CD1c-positive myeloid dendritic cell (primary cell): ENCODE data around the gene TTC39A.

Source experiments
- DNase-seq: peaks from one replicate; pipeline ENCODE4 v3.0.0-alpha.2; 2016; ENCODE audit errors: extremely low spot score

The TTC39A gene

GRCh38 chr1:51330331-51331201, at the start of gene TTC39A:
Gene TTC39A, minus strand, starts transcription at chr1:51330562. Its CDS starts 85 bp downstream, at chr1:51330477.
- no peak for DNase-seq

DNA sequence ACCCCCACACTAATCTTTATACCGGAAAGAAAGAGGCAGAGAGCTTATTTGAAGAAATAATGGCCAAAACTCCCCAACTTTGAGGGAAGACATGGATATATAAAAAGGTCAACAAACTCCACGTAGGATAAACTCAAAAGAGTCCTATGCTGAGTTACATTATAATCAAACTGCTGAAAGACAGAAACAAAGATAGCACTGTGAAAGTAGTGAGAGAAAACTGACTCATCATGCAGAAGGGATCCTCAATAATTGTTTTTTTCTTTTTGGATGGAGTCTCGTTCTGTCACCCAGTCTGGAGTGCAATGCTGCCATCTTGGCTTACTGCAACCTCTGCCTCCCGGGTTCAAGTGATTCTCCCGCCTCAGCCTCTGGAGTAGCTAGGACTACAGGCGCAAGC, 48.5 kb upstream of the TTC39A start:
- no peak for DNase-seq

- no peak for DNase-seq
Measured at GRCh38 chr1:51373898-51374297, 43.5 kb upstream of the TTC39A start.

GRCh38 chr1:51372561-51372960, 42.2 kb upstream of the TTC39A start:
- no peak for DNase-seq

DNA sequence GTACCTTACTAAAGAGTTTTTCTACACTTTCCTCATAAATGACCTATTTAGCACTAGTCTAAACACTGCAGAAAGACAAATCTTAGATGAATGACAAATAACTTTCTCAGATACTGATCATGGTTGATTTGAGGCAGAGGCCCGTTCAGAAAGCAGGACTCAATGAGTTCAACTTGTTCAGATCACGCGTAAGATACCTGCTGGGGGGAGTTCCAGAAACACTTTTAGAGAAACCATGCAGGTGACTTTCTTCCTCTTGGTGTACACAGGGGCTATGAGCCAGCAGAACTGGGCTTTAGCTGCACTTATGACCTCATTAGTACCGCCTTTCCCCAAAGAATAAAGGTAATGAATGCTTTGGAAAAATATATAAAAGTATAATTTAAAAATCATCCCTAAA, 38.8 kb upstream of the TTC39A start:
- no peak for DNase-seq

DNA sequence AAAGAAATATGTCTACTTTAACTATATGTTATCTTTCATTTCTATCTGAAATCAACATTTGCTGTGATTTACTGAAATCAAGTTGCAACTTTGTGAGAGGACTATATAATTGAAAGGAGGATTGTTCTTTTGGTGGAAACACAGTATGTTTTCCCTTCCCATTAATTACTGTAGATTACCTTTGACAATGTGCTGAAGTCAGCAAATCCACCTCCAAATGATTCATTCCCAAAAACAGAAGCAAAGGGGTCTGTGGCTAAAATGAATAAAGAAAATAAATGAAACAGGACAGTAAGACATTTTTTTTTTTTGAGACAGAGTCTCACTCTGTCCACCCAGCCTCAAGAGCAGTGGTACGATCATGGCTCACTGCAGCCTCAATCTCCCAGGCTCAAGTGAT, 35.4 kb upstream of the TTC39A start:
- no peak for DNase-seq

DNA sequence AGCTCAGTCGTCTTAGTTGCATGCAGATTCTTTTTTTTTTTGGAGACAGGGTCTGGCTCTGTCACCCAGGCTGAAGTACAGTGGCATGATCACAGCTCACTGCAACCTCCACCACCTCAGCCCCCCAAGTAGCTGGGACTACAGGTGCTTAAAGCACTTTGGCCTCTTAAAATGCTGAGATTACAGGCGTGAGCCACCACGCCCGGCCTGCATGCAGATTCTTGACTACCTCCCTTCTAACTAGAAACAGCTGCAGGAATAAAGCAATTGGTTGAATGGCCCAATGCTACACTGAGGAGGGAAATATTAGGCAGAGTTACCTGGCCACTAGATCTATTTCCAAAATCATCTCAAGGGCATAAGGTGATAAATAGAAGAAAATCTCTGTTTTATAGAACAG, 29.5 kb upstream of the TTC39A start:
- no peak for DNase-seq

DNA sequence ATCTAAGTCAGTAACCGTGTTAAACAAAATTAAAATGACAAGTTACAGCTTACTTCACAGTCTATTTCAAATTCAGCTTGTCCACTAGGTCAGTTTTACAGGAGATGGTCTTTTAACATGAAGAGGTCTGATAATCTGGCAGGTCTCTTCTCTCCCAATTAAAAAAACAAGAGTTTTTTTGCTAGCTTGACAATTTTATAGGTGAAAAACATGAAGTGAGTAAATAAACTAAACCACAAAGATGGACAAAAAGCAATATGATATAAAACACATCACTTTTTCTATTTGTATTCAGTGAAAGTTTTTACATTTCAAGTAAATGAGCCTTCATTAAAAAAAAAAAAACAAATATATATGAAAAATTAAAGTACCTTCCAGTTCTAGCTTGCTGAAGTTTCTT, 25.0 kb upstream of the TTC39A start:
- no peak for DNase-seq

DNA sequence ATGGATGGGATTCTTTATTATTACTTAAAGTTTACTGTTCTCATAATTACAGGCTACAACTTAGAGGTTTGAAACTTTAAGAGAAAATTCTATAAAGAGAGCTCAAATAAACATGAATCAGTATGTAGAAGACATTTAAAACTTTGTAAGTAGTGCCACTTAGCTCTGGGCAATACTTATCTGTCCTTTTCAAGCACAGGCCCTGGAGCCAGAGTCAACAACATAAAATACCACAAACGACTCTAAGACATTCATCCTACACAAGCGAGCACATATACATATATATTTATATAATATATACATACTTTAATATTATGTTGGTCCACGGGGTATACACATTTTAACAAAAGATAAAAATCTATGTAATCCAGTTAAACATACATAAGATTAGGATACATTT, 24.1 kb upstream of the TTC39A start:
- no peak for DNase-seq

DNA sequence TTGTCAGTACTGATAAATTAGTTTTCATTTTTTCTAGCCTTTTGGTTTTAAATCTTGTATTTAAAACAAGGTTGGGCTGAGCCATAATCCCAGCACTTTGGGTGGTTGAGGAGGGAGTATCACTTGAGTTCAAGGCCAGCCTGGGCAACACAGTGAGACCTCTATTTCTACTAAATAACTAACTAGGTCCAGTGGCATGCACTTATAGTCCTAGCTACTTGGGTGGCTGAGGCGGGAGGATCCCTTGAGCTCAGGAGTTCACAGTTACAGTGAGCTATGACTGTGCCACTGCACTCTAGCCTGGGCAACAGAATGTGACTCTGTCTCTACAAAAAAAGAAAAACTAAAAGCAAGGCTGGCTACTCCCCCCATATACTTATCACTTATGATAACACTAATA, 21.5 kb upstream of the TTC39A start:
- DNase-seq, result no peak

DNA sequence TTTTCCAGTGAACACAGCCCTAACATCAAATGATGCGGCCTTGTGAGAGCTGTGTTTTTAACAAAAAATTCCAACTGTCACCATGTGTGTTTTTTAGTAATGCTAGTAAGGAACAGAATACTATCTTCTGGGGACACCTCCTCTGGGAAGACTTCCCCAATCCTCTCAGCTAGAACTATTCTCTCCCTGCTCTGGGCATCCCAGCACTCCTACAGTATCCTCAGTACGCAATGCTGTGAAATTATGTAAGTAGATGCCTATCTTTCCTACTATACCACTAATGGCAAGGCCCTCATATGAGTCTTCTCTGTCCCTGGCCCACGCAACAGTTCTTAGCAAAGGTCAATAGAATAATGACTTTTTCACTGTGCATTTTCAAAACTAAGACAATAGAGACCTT, 19.5 kb upstream of the TTC39A start:
- no peak for DNase-seq

GRCh38 chr1:51348147-51348527, 17.8 kb upstream of the TTC39A start:
- no peak for DNase-seq

- no peak for DNase-seq
Measured at GRCh38 chr1:51347398-51348146, 17.2 kb upstream of the TTC39A start.

DNA sequence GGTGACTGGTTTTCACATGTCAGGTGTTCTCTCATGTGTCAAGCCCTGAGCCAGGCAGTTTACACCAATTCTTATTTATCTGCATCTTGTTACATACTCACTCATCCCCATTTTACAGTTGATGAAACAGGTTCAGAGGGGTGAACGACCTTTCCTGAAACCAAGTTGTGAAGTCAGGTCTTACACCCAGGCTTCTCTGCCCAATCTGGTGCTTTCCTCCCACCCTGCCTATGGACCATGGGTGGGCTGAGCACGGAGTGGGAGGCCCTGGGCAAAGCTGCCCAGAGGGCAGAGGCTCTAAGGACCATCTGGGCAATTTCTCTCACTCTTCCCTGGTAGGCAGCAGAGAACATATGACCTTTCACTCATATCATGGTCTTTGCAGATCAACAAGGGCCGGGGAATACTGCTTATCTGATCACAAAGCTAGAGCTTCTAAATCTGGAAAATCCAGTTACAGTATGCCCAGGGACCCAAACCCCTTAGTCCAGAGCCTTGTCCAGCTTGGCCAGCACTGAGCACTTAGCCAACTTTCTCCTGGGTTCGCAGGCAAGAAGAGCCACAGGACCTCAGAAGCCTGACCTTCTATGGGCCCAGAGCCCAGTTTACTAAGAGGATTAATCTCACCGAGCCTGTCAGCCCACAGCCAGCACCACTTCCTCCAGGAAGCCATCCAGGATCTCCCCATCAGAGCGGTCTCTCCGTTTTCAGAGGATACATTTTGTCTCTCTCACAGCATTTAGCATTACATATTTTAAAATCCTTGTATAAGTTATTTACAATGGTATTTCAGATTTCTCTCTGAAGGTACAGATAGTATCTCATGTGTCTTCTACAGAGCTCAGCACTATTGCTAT, 16.0 kb upstream of the TTC39A start:
- no peak for DNase-seq

DNA sequence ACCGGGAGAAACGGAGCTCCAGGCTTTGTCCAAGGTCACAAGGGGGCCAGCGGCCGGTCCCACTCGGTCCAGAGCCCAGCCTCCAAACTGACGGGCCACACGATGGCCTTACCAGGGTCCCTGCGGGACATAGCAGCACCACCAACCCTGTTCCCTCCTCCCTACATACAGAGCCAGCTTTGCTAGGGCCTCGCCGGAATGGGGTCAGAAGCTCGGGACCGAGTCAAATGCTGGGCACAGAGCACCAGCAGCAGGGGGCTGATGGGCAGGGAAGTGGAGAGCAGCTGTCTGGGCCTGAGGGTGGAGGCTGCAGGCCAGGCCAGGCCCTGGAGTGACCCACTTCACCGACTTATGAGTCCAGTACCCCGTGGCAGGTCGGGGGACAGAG, 14.9 kb upstream of the TTC39A start:
- no peak for DNase-seq

GRCh38 chr1:51344602-51345299, 14.4 kb upstream of the TTC39A start:
- DNase-seq, result no peak

- no peak for DNase-seq
Measured at GRCh38 chr1:51344276-51344601, 13.9 kb upstream of the TTC39A start.

- DNase-seq, result no peak
Measured at GRCh38 chr1:51343624-51344023, 13.3 kb upstream of the TTC39A start.

GRCh38 chr1:51342591-51343206, 12.3 kb upstream of the TTC39A start:
- DNase-seq, result no peak

DNA sequence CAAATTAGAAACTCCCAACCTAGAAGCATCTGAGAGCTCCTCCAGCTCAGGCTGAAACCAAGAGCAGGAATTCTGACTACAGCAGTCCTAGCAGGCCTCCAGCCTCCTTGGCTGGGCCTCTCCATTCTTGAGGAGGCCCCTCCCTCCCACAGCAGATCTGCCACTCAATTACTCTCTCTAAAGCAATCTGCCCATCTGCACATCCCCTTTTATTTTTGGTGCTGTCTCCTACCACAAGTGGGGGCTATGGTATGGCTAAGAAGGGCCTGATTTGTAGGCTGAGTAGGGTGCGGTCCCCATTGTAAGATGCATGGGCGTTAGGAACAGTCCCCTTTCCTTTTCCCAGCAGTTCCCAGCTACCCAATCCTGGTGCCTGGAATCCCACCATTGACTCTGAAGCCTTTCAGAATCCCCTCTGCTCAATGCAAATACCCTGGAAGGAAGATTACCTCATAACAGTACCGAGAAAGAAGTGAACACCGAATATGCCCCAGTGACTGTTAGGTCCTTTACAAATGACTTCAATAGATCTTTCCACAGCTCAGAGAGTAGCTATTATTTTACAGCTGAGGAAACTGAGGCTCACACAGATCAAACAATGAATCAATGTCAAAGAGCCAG, 11.6 kb upstream of the TTC39A start:
- no peak for DNase-seq

GRCh38 chr1:51340380-51340779, 10.0 kb upstream of the TTC39A start:
- DNase-seq, result no peak
